Liver (tissue), 9 donors: ENCODE measurements around the gene MARCHF3. TPM values are rescaled to one million over a fixed set of nuclear protein-coding genes. Genes with fewer than 3 reads are reported as not detected.

Source experiments
- DNase-seq: peaks from one replicate; pipeline ENCODE4 v3.0.0-alpha.2; 2017; ENCODE audit warnings: low spot score
- H3K27ac ChIP-seq, 2 donors: one replicate each; pipeline ENCODE4 v1.7.0; 2013; ENCODE audit warnings: inconsistent platforms in 2 of 2, low read length in 2 of 2, control low read depth in 1 of 2, low read depth in 1 of 2, mild to moderate bottlenecking in 1 of 2
- H3K27me3 ChIP-seq, 4 donors: one replicate each; pipeline versions ENCODE4 v1.6.1 to v1.7.0; 2013; ENCODE audit warnings: low read length in 3 of 4, inconsistent platforms in 1 of 4, mild to moderate bottlenecking in 1 of 4, moderate library complexity in 1 of 4; ENCODE audit not compliant: control insufficient read depth in 4 of 4, insufficient read depth in 4 of 4
- H3K36me3 ChIP-seq, 4 donors: one replicate each; pipeline versions ENCODE4 v1.6.1 to v1.7.0; 2013; ENCODE audit warnings: low read length in 3 of 4, mild to moderate bottlenecking in 3 of 4, low read depth in 1 of 4, moderate library complexity in 1 of 4; ENCODE audit not compliant: control insufficient read depth in 4 of 4, insufficient read depth in 3 of 4
- H3K4me1 ChIP-seq, 4 donors: one replicate each; pipeline versions ENCODE4 v1.6.1 to v1.7.0; 2013; ENCODE audit warnings: low read length in 3 of 4, mild to moderate bottlenecking in 3 of 4, moderate library complexity in 1 of 4; ENCODE audit not compliant: control insufficient read depth in 4 of 4, insufficient read depth in 4 of 4
- H3K4me3 ChIP-seq, 3 donors: one replicate each; pipeline versions ENCODE4 v1.6.1 to v1.7.0; 2013; ENCODE audit warnings: low read length in 3 of 3, control low read depth in 1 of 3, low read depth in 1 of 3, mild to moderate bottlenecking in 1 of 3
- H3K9ac ChIP-seq, 2 donors: one replicate each; pipeline ENCODE4 v1.7.0; 2013; ENCODE audit warnings: low read length in 2 of 2, mild to moderate bottlenecking in 2 of 2, moderate library complexity in 2 of 2, control low read depth in 1 of 2, low read depth in 1 of 2
- H3K9me3 ChIP-seq, 4 donors: one replicate each; pipeline versions ENCODE4 v1.6.1 to v1.7.0; 2013; ENCODE audit warnings: low read length in 3 of 4; ENCODE audit not compliant: control insufficient read depth in 4 of 4
- EGR1 ChIP-seq, 2 donors: IDR thresholded peaks; 2 replicates each; pipeline ENCODE4 v1.6.1; 2016 to 2018; ENCODE audit warnings: antibody characterized with exemption in 2 of 2, low read depth in 2 of 2
- FOXA1 ChIP-seq: IDR thresholded peaks from 2 replicates; pipeline ENCODE4 v1.6.1; 2016; ENCODE audit warnings: antibody characterized with exemption
- FOXA2 ChIP-seq: IDR thresholded peaks from 2 replicates; pipeline ENCODE4 v1.6.1; 2016; ENCODE audit warnings: antibody characterized with exemption
- GABPA ChIP-seq, 2 donors: IDR thresholded peaks in 1 of 2; conservative IDR thresholded peaks in 1 of 2; 2 replicates each; pipeline ENCODE4 v1.6.1; 2016; ENCODE audit warnings: antibody characterized with exemption in 2 of 2, mild to moderate bottlenecking in 1 of 2, moderate library complexity in 1 of 2
- HNF4A ChIP-seq, 2 donors: conservative IDR thresholded peaks; 2 replicates each; pipeline ENCODE4 v1.6.1; 2016; ENCODE audit warnings: antibody characterized with exemption in 2 of 2, mild to moderate bottlenecking in 2 of 2
- HNF4G ChIP-seq: IDR thresholded peaks from 2 replicates; pipeline ENCODE4 v1.6.1; 2016; ENCODE audit warnings: antibody characterized with exemption
- JUND ChIP-seq, 2 donors: IDR thresholded peaks; 2 replicates each; pipeline ENCODE4 v1.6.1; 2016; ENCODE audit warnings: antibody characterized with exemption in 2 of 2
- MAX ChIP-seq: IDR thresholded peaks from 2 replicates; pipeline ENCODE4 v1.6.1; 2016; ENCODE audit warnings: antibody characterized with exemption
- NR2F2 ChIP-seq: IDR thresholded peaks from 2 replicates; pipeline ENCODE4 v1.6.1; 2016; ENCODE audit warnings: antibody characterized with exemption
- RAD21 ChIP-seq, 2 donors: IDR thresholded peaks; 2 replicates each; pipeline ENCODE4 v1.6.1; 2016; ENCODE audit warnings: antibody characterized with exemption in 2 of 2, mild to moderate bottlenecking in 2 of 2
- REST ChIP-seq: IDR thresholded peaks from 2 replicates; pipeline ENCODE4 v1.6.1; 2016; ENCODE audit warnings: antibody characterized with exemption, mild to moderate bottlenecking
- RXRA ChIP-seq, 2 donors: IDR thresholded peaks; 2 replicates each; pipeline ENCODE4 v1.6.1; 2017 to 2018; ENCODE audit warnings: antibody characterized with exemption in 2 of 2, mild to moderate bottlenecking in 1 of 2
- SP1 ChIP-seq: IDR thresholded peaks from 2 replicates; pipeline ENCODE4 v1.6.1; 2018; ENCODE audit warnings: antibody characterized with exemption, mild to moderate bottlenecking
- YY1 ChIP-seq: IDR thresholded peaks from 2 replicates; pipeline ENCODE4 v1.6.1; 2016; ENCODE audit warnings: antibody characterized with exemption, mild to moderate bottlenecking
- ZBTB33 ChIP-seq: IDR thresholded peaks from 2 replicates; pipeline ENCODE4 v1.6.1; 2016; ENCODE audit warnings: antibody characterized with exemption
- WGBS: extraction: QIAGEN DNeasy Blood & Tissue Kit; methylation state at CpG from one replicate; pipeline ENCODE4 v1.1.7; 2013; 5-methylcytosine and 5-hydroxymethylcytosine counted together
- polyA plus RNA-seq, 2 donors: library from polyadenylated mRNA; stranded (reverse) in 1 of 2; unstranded in 1 of 2; fragments of 200-250 nt in 1 of 2; fragments of >200 nt in 1 of 2; fragmentation: Nextera tagmentation in 1 of 2; extraction: Ambion mirVana in 1 of 2; gene quantifications; one replicate each; pipeline versions ENCODE4 v1.2.1 to v1.2.3, GENCODE V29; 2013 to 2015
- total RNA-seq, 2 donors: library from RNA; depleted of rRNA; stranded (reverse); fragments of >200 nt; gene quantifications; one replicate each; pipeline ENCODE4 v1.2.3, GENCODE V29; 2014
- TF ChIP-seq, protein P1 (sequence below): fragments of 150-350 bp; IDR thresholded peaks from 2 replicates; pipeline ENCODE4 v1.5.1; 2017; ENCODE audit warnings: improper control_type of control experiment, low read depth, low read length; ENCODE audit not compliant: missing input control
- donor health status: healthy.
- donor health status: healthy.
- donor health status: healthy.
- donor health status: healthy.
- donor health status: healthy.

MARCHF3 gene
- total and polyA plus RNA-seq, 4 donors, result 0.93 to 51.0 (median 1.4) TPM

DNA sequence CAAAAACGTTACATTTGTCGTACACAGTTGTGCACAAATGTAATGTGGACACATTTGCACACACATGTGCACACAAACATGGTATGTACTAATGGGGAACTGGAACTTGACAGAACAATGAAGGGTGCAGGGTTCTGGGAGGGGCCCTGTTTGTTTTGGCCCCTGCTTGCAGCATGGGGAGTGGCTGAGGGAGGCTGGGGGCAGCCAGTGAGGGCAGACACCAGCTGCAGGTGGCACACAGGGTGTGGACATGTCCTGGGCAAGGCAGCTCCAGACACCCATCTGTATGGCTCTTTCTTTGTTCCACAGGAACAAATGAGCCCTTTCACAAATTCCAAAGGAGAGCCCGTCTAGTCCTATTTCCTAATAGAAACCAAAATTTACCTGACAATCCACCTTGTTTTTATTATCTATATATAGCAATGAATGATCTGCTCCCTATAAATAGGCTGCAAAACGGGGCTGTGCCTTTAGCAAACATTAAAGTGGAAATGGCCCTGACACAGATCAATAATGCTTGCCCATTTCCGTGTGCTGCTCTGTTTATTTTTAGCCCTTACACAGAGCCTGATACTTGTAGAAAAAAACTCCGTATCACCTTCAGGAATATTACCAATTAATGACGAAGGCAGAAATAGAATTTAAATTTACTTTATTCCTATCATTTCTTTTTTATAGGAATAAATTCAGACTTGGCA is 26.4 kb downstream of the MARCHF3 start:
- Histone ChIP-seq H3K4me1 (no peaks in the 10 kb centered on the region), H3K36me3 (no peaks in the 10 kb centered on the region), H3K27ac (no peak overlapping the region), H3K4me3 (no peak overlapping the region), H3K9me3 (no peaks in the 10 kb centered on the region), H3K27me3 (no peaks in the 10 kb centered on the region), H3K9ac (no peak overlapping the region)
- TF ChIP-seq HNF4A (conservative IDR thresholded peaks at IDR 0.05) (peak in 1 of 2 donors; percentile 12), EGR1 (IDR thresholded peaks at IDR 0.05; ENCODE audit: low read depth in 2 of 2) (peak; percentile 18 to 31), RXRA (IDR thresholded peaks at IDR 0.05) (no peak), YY1 (peak; percentile 35), MAX (peak; percentile 18), FOXA2 (peak; percentile 10), RAD21 (IDR thresholded peaks at IDR 0.05) (no peak)
- no peak for DNase-seq
- 45% methylated on average over 7 of the region's 7 CpGs for WGBS

DNA sequence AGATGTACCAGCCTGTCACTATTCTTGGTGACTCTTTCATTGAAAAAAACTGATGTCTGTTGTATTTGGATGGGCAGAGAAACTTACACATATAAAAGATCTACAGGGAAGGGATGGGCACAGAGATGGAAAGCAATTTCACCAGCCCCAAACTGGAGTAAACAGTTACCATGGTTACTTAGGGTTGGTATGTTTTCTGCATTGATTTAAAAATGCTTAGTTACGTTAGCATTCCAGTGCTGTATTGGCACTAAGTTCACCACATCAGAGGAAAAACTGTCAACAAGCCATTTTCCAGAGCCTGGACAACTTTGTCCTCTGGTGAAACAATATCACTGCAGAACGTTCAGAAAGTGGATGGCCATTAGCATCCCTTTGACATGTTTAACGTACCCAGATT is 28.0 kb downstream of the MARCHF3 start:
- Histone ChIP-seq H3K27ac (no peak overlapping the region), H3K9me3 (no peaks in the 10 kb centered on the region), H3K27me3 (no peaks in the 10 kb centered on the region), H3K36me3 (no peaks in the 10 kb centered on the region), H3K4me1 (no peaks in the 10 kb centered on the region), H3K4me3 (no peak overlapping the region), H3K9ac (no peak overlapping the region)
- no peak for TF ChIP-seq HNF4G
- TF ChIP-seq ZBTB33, result no peak
- TF ChIP-seq MAX, result no peak
- TF ChIP-seq REST, result no peak
- TF ChIP-seq, protein P1, sequence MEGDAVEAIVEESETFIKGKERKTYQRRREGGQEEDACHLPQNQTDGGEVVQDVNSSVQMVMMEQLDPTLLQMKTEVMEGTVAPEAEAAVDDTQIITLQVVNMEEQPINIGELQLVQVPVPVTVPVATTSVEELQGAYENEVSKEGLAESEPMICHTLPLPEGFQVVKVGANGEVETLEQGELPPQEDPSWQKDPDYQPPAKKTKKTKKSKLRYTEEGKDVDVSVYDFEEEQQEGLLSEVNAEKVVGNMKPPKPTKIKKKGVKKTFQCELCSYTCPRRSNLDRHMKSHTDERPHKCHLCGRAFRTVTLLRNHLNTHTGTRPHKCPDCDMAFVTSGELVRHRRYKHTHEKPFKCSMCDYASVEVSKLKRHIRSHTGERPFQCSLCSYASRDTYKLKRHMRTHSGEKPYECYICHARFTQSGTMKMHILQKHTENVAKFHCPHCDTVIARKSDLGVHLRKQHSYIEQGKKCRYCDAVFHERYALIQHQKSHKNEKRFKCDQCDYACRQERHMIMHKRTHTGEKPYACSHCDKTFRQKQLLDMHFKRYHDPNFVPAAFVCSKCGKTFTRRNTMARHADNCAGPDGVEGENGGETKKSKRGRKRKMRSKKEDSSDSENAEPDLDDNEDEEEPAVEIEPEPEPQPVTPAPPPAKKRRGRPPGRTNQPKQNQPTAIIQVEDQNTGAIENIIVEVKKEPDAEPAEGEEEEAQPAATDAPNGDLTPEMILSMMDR, result no peak
- TF ChIP-seq RAD21 (IDR thresholded peaks at IDR 0.05), result no peak
- TF ChIP-seq EGR1 (IDR thresholded peaks at IDR 0.05; ENCODE audit: low read depth in 2 of 2), result no peak
- no peak for TF ChIP-seq HNF4A (conservative IDR thresholded peaks at IDR 0.05)
- TF ChIP-seq FOXA1, result no peak
- TF ChIP-seq JUND (IDR thresholded peaks at IDR 0.05), result no peak
- TF ChIP-seq RXRA (IDR thresholded peaks at IDR 0.05), result no peak
- no peak for TF ChIP-seq YY1
- no peak for TF ChIP-seq SP1
- no peak for TF ChIP-seq NR2F2
- no peak for TF ChIP-seq FOXA2
- TF ChIP-seq GABPA (IDR thresholded peaks at IDR 0.05 in 1 of 2, conservative IDR thresholded peaks at IDR 0.05 in 1 of 2), result no peak
- 43% methylated on average over 3 of the region's 3 CpGs for WGBS
- no peak for DNase-seq
